Nephron (organoid): ENCODE measurements around the gene RCC1.
"Not testable (repeated sequence)": the region's sequence is repeated elsewhere in the genome, so short reads cannot be mapped to it uniquely, and the experiment has no call there.

ENCODE experiments used
- H3K27ac Mint-ChIP-seq, 3 experiments: 2 replicates each; pipeline ENCODE4 v1.8.0; 2020; ENCODE audit warnings: mixed read lengths in 3 of 3, mild to moderate bottlenecking in 2 of 3, moderate library complexity in 1 of 3
- H3K27me3 Mint-ChIP-seq: 2 replicates; pipeline ENCODE4 v1.8.0; 2021; ENCODE audit warnings: low read depth, mild to moderate bottlenecking, moderate library complexity, mixed read lengths
- H3K36me3 Mint-ChIP-seq: 2 replicates; pipeline ENCODE4 v1.8.0; 2020; ENCODE audit warnings: low read depth, mixed read lengths
- H3K4me1 Mint-ChIP-seq: 2 replicates; pipeline ENCODE4 v1.8.0; 2020; ENCODE audit warnings: mixed read lengths
- H3K4me3 Mint-ChIP-seq, 3 experiments: 2 replicates each; pipeline ENCODE4 v1.8.0; 2020; ENCODE audit warnings: mild to moderate bottlenecking in 3 of 3, mixed read lengths in 3 of 3, moderate library complexity in 2 of 3
- H3K9me3 Mint-ChIP-seq: 2 replicates; pipeline ENCODE4 v1.8.0; 2020; ENCODE audit warnings: mixed read lengths
- CTCF ChIP-seq, 3 experiments: fragments of 200-600 bp; sonication (generic); IDR thresholded peaks; one replicate each; pipeline ENCODE4 v1.5.0; 2021; ENCODE audit warnings: antibody characterized with exemption in 3 of 3; ENCODE audit not compliant: unreplicated experiment in 3 of 3

The RCC1 gene

GRCh38 chr1:28470146-28470545 lies 35.7 kb upstream of the RCC1 start:
- TF ChIP-seq CTCF (IDR thresholded peaks at IDR 0.05; ENCODE audit: unreplicated experiment in 3 of 3): no peak
- Mint-ChIP-seq H3K36me3 (peaks cover 42% of the 10 kb centered on the region), H3K4me1 (no peaks in the 10 kb centered on the region)

GRCh38 chr1:28479497-28479896 lies 26.3 kb upstream of the RCC1 start:
- H3K4me1 Mint-ChIP-seq: not testable (repeated sequence)

More at GRCh38 chr1:28470146-28470545, 35.7 kb upstream of the RCC1 start:
- Mint-ChIP-seq H3K27me3 (no peaks in the 10 kb centered on the region), H3K9me3 (no peaks in the 10 kb centered on the region), H3K4me3 (no peak overlapping the region), H3K27ac (no peak overlapping the region)

GRCh38 chr1:28480308-28480707 lies 25.5 kb upstream of the RCC1 start:
- H3K4me3 Mint-ChIP-seq: no peak overlapping the region
- no peaks in the 10 kb centered on the region for H3K4me1 Mint-ChIP-seq
- TF ChIP-seq CTCF (IDR thresholded peaks at IDR 0.05; ENCODE audit: unreplicated experiment in 3 of 3): no peak
- H3K27ac Mint-ChIP-seq: no peak overlapping the region
- no peaks in the 10 kb centered on the region for H3K27me3 Mint-ChIP-seq
- H3K36me3 Mint-ChIP-seq: peaks cover 63% of the 10 kb centered on the region
- H3K9me3 Mint-ChIP-seq: no peaks in the 10 kb centered on the region

More at GRCh38 chr1:28479497-28479896, 26.3 kb upstream of the RCC1 start:
- not testable (repeated sequence) for H3K9me3 Mint-ChIP-seq, H3K27ac Mint-ChIP-seq, H3K27me3 Mint-ChIP-seq, H3K4me3 Mint-ChIP-seq
- peaks cover 63% of the 10 kb centered on the region for H3K36me3 Mint-ChIP-seq

GRCh38 chr1:28482138-28482537 lies 23.7 kb upstream of the RCC1 start:
- Mint-ChIP-seq H3K9me3 (no peaks in the 10 kb centered on the region), H3K36me3 (peaks cover 60% of the 10 kb centered on the region), H3K27me3 (no peaks in the 10 kb centered on the region)

GRCh38 chr1:28482702-28483101 lies 23.1 kb upstream of the RCC1 start:
- no peaks in the 10 kb centered on the region for H3K4me1 Mint-ChIP-seq
- peaks cover 56% of the 10 kb centered on the region for H3K36me3 Mint-ChIP-seq
- H3K4me3 Mint-ChIP-seq: no peak overlapping the region
- no peak overlapping the region for H3K27ac Mint-ChIP-seq
- no peak for TF ChIP-seq CTCF (IDR thresholded peaks at IDR 0.05; ENCODE audit: unreplicated experiment in 3 of 3)
- H3K9me3 Mint-ChIP-seq: no peaks in the 10 kb centered on the region
- H3K27me3 Mint-ChIP-seq: no peaks in the 10 kb centered on the region

More at GRCh38 chr1:28482138-28482537, 23.7 kb upstream of the RCC1 start:
- Mint-ChIP-seq H3K27ac (no peak overlapping the region), H3K4me3 (no peak overlapping the region), H3K4me1 (no peaks in the 10 kb centered on the region)
- TF ChIP-seq CTCF (IDR thresholded peaks at IDR 0.05; ENCODE audit: unreplicated experiment in 3 of 3): no peak

GRCh38 chr1:28494737-28495136 lies 11.1 kb upstream of the RCC1 start:
- Mint-ChIP-seq H3K36me3 (peaks cover 61% of the 10 kb centered on the region), H3K27me3 (no peaks in the 10 kb centered on the region), H3K4me3 (no peak overlapping the region), H3K27ac (no peak overlapping the region), H3K9me3 (no peaks in the 10 kb centered on the region), H3K4me1 (no peaks in the 10 kb centered on the region)
- TF ChIP-seq CTCF (IDR thresholded peaks at IDR 0.05; ENCODE audit: unreplicated experiment in 3 of 3): no peak
